Stimulated activated CD4-positive, alpha-beta T cell treated with anti-CD3 and anti-CD28 coated beads, Interleukin-4, amount 100 ng/mL, for 48 hours (primary cell): ENCODE results near the gene ACP1.

Experiments used
- DNase-seq, 2 donors: peaks; one replicate each; pipeline ENCODE4 v3.0.0-alpha.2; 2020; ENCODE audit warnings: low read depth in 2 of 2

Gene ACP1

DNA sequence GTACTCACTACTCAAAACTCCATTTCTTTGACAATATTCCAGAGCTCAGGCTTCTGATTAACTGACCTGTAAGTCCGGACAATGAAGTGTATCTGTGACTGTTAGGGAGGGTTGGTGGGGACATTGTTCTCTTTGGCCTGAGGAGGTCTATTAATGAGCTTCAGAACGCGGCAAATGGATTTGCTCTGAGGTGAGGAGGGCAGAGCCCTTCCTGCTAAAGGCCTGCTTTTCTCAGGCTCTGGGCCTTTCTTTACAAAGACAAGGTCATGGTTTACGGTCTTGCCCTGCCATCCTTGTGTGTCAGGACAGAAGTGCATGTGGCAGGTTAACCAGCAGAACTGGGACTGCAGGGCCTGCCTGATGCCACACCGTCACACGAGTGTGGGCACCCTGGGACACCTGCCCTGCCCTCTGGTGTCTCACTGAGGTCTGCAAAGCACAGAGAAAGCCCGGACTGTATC lies 15.9 kb downstream of the ACP1 start:
- no peak for DNase-seq

DNA sequence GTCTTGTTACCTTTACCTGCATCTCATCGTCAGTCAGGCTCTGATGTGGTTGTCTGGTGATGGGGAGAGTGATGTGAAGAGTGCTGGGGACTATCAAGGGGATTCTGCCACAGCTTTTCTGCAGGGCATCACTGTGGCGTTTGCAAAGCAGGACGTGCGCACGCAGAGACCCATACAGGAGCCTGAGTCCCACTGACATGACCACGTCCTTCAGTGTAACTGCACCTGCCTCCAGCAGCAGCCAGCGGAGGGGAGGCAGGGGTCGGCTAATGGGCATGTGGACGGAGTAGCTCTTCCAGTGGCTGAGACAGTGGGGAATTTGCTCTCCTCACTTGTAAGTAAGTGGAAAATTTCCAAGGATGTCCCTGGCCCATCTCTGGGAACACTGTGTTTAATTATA lies 16.6 kb downstream of the ACP1 start:
- no peak for DNase-seq

- DNase-seq, result no peak
Measured at GRCh38 chr2:282371-283263, 17.9 kb downstream of the ACP1 start.

DNA sequence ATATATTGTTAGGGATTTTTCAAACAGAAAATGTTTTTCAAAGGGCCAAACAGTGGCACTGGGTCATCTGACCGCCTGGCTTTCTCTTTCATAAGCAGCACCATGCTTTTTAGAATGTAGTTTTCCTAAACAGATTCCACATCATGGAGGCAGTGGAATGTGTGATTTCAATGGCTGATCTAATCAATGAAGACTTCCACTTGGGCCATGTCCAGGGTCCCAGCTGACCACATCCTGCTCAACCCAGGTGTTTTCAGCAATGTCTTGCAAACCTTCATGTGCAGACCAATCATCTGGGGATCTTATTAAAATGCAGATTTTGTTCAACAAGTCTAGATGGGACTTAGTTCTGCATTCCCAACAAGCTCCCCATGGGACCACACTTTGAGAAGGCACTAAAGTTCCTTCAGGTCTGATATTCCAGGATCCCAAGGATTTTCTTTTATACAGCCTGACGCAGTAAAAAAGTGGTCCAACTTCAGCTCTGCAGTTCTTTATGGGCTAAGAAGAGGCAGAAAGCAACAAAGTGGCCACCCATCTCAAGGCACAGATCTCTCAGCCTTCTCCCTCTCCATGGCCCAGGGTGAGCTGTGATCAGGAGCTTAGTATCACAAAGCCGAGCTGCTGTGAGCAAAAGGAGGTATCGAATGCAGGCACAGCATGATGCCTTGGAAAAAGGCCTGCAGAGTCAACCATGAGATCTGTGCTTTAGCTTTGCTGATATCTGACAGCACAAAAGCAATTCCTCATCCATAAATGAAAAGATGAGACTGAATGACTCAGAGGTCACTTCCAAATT lies 19.4 kb downstream of the ACP1 start:
- DNase-seq, result no peak

GRCh38 chr2:284896-285492 lies 20.2 kb downstream of the ACP1 start:
- DNase-seq, result no peak

- DNase-seq, result no peak
Measured at GRCh38 chr2:285531-285930, 20.8 kb downstream of the ACP1 start.

DNA sequence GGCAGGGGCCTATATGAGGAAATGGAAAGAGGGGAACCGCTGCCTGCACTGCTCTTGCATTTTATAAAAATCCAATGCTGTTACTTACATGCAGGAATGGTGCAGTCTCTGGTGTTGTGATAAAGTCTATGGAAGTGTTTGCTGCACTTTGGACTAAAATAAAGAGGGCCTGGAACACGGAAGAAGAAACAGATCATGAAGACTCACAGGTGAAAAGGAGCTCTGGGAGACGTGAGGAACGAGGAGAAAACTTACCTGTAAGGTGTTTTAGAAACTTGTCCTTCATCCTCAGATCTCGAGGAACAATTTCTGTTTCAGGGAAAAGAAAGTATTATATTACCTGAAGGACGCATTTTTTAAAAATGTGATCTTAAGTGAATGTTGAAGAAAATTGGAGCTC lies 21.3 kb downstream of the ACP1 start:
- no peak for DNase-seq

- no peak for DNase-seq
Measured at GRCh38 chr2:286774-287392, 22.1 kb downstream of the ACP1 start.

DNA sequence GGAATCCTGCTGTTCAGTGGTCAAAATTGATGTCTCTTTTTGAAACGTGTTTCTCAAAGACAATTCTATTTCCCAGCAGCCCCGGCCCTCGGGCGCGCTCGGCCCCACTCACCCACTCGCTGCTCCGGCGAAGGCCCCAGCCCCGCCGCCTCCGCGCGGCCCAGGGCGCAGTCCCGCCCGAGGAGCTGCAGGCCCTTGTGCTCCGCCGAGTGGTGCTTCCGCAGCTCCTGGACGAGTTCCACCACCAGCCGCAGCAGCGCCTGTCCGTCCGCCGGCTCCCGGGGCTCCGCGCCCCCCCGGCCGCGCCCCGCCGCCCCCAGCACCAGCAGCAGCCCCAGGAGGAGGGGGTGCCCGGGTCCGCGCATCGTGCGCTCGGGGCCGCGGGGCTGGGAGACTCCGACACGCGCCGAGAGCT lies 22.7 kb downstream of the ACP1 start:
- DNase-seq, result no peak

DNA sequence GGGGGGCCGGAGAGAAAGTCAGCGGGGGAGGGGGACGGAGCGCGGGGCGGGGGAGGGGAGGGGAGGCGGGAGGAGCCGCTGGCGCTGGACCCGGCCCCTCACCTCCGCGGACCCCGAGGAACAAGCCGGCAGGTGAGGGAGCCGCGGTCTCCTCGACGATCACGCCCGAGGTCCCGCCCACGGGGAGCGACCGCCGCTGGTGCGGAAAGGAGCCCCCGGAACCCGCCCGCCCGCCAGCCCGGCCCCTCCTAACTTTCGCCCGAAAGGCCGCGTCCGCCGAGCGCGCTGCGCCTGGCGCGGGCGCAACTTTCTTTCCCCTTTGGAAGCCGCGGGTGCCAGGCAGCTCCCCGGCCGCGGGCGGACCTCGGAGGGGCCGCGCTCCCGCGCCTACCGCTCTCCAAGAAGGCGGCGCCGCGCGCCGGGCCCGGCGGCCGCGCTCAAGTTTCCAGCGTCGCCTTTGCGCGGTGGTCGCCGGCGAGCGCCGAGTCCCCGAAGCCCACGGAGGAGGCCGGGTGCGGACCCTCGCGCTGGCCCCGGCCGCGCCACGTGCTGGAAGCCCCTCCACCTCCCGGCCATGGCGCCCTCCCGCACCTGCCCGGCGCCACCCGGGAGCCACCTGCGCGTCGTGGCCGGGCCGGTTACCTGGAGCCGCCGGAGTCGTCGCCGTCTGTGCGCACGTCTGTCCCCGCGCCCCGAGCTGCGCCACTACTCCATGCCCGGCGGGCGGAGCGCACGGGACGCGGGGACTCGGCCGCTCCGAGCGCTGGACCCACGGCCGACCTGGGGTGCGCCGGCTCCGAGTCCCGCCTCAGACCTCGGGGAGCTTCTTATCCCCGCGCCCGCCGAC lies 23.4 kb downstream of the ACP1 start, which contains the start of gene ALKAL2:
TSS of gene ALKAL2 (minus strand) at position 181 of the 847 bp plus-strand sequence. CDS start 256 bp downstream, outside the sequence.
- DNase-seq, result no peak

- no peak for DNase-seq
Measured at GRCh38 chr2:288758-289361, 24.1 kb downstream of the ACP1 start.

- no peak for DNase-seq
Measured at GRCh38 chr2:289362-290089, 24.8 kb downstream of the ACP1 start.

GRCh38 chr2:290090-290722 lies 25.5 kb downstream of the ACP1 start:
- DNase-seq, result peak in 1 of 2 donors; percentile 24

GRCh38 chr2:295090-295489 lies 30.3 kb downstream of the ACP1 start:
- DNase-seq, result no peak

DNA sequence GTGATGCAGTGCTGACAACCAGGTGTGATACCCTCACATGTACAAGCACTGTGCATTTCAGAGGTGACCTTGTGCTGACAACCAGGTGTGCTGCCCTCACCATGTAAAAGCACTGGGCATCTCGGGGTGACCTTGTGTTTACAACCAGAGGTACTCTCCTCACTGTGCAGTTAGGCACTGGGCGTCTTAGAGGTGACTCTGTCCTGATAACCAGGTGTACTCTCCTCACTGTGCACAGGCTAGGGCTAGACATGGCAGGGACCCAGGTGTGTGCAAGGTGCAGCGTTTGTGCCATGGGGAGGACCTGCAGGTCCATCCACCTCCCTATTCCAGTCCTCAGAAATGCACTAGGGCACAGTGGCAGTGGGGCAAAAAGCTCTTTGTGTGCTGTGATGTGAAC lies 31.6 kb downstream of the ACP1 start:
- DNase-seq, result no peak

- DNase-seq, result no peak
Measured at GRCh38 chr2:305366-305765, 40.6 kb downstream of the ACP1 start.

GRCh38 chr2:309148-309953 lies 44.6 kb downstream of the ACP1 start:
- DNase-seq, result no peak

DNA sequence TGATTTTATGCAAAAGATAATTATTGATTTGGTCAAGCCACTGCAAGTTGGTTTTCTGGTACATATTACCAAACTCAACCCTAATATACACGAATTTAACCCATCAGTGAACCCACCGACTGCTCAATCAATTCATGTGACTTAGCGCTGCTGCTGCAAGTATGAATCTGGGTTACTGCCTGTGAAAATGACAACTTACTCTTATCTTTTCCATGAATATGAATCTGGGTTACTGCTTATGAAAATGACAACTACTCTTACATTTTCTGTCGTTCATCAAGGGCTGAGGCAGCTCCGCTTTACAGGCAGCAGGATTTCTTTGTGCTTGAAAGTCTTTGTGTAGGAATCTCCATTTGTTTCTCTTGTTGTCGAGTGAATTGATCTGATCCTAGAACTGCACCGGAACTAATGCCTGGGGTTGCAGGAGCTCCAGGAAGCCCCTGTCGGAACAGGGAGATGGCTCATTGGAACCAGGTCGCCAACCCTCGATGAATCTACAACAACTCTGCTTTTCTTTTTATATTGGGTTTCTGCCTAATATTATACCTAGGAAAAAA lies 45.3 kb downstream of the ACP1 start:
- no peak for DNase-seq
